ENCODE results near the gene EARS2.

DNA sequence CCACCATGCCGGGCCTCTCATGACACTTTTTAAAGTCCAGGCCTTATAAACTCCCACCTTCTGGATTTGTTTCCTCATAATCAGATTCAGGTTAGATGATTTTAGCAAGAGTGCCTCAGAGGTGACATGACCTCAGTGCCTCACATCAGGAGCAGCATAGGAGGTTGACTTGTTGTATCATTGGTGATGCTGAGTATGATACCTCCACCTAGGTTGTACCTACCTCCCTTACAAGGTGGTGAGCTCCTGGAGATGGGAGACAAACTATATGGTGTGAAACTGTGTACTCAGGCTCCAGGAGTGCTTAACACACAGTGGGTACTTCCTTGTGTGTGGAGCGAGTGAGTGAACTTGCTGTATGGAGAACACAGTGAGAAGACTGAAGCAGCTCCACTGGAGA lies 20.3 kb upstream of the EARS2 start:
- TF ChIP-seq, protein P1, sequence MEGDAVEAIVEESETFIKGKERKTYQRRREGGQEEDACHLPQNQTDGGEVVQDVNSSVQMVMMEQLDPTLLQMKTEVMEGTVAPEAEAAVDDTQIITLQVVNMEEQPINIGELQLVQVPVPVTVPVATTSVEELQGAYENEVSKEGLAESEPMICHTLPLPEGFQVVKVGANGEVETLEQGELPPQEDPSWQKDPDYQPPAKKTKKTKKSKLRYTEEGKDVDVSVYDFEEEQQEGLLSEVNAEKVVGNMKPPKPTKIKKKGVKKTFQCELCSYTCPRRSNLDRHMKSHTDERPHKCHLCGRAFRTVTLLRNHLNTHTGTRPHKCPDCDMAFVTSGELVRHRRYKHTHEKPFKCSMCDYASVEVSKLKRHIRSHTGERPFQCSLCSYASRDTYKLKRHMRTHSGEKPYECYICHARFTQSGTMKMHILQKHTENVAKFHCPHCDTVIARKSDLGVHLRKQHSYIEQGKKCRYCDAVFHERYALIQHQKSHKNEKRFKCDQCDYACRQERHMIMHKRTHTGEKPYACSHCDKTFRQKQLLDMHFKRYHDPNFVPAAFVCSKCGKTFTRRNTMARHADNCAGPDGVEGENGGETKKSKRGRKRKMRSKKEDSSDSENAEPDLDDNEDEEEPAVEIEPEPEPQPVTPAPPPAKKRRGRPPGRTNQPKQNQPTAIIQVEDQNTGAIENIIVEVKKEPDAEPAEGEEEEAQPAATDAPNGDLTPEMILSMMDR (IDR thresholded peaks at IDR 0.05), result no peak
- no peak for TF ChIP-seq POLR2A (IDR thresholded peaks at IDR 0.05)
